SK-N-SH (cell line): ENCODE measurements around the gene VEGFA. TPM values are rescaled to one million over a fixed set of nuclear protein-coding genes. Genes with fewer than 3 reads are reported as not detected.

Source experiments
- CTCF ChIA-PET: fragments of 300-600, 350-600 bp; formaldehyde crosslinking; extraction: SDS; loops from one replicate; lab custom pipeline; 2021; lab: Yijun Ruan, JAX
- POLR2A ChIA-PET: fragments of 350-600 bp; sonication (Branson Sonifier 250); formaldehyde crosslinking; extraction: SDS; loops from one replicate; lab custom pipeline; 2020; ENCODE audit warnings: antibody characterized with exemption, inconsistent platforms; lab: Yijun Ruan, JAX
- DNase-seq: peaks from one replicate; pipeline ENCODE4 v3.0.0; 2012
- H2AFZ ChIP-seq: fragments of 200-600 bp; sonication (generic); 2 replicates; pipeline ENCODE4 v1.8.1; 2016; ENCODE audit warnings: antibody characterized with exemption, mild to moderate bottlenecking, low read depth
- H3F3A ChIP-seq: fragments of 200-600 bp; sonication (generic); replicated peaks from 2 replicates; pipeline ENCODE3; 2016; ENCODE audit warnings: antibody characterized with exemption, mild to moderate bottlenecking; ENCODE audit not compliant: insufficient read depth
- H3K27ac ChIP-seq, 2 experiments: fragments of 200-500 bp in 1 of 2; fragments of 200-600 bp in 1 of 2; sonication (Bioruptor generic) in 1 of 2; sonication (generic), shearing (Covaris generic) in 1 of 2; 2 replicates each; pipeline versions ENCODE4 v1.5.1 to v1.6.1; 2014 to 2016; ENCODE audit warnings: low read depth in 2 of 2, inconsistent platforms in 1 of 2, low read length in 1 of 2, mild to moderate bottlenecking in 1 of 2, mixed read lengths in 1 of 2
- H3K27me3 ChIP-seq: fragments of 200-600 bp; sonication (generic), shearing (Covaris generic); 2 replicates; pipeline ENCODE4 v1.6.1; 2016; ENCODE audit warnings: mixed run types; ENCODE audit not compliant: insufficient read depth
- H3K36me3 ChIP-seq, 2 experiments: fragments of 200-500 bp in 1 of 2; fragments of 200-600 bp in 1 of 2; sonication (Bioruptor generic) in 1 of 2; sonication (generic) in 1 of 2; replicated peaks in 1 of 2; 2 replicates each; pipeline versions ENCODE3 to v1.5.1; 2014 to 2016; ENCODE audit warnings: low read length in 1 of 2, mild to moderate bottlenecking in 1 of 2; ENCODE audit not compliant: insufficient read depth in 2 of 2, control insufficient read depth in 1 of 2
- H3K4me1 ChIP-seq, 2 experiments: fragments of 200-500 bp in 1 of 2; fragments of 200-600 bp in 1 of 2; sonication (Bioruptor generic) in 1 of 2; sonication (generic), shearing (Covaris generic) in 1 of 2; 2 replicates each; pipeline versions ENCODE4 v1.5.1 to v1.6.1; 2014 to 2016; ENCODE audit warnings: low read depth in 1 of 2, low read length in 1 of 2, mixed run types in 1 of 2; ENCODE audit not compliant: insufficient read depth in 2 of 2, control insufficient read depth in 1 of 2
- H3K4me2 ChIP-seq: fragments of 200-600 bp; sonication (generic), shearing (Covaris generic); 2 replicates; pipeline ENCODE4 v1.6.1; 2017; ENCODE audit warnings: mixed run types
- H3K4me3 ChIP-seq, 2 experiments: fragments of 200-500 bp in 1 of 2; fragments of 200-600 bp in 1 of 2; sonication (Bioruptor generic) in 1 of 2; sonication (generic), shearing (Covaris generic) in 1 of 2; 2 replicates each; pipeline versions ENCODE4 v1.5.1 to v1.8.1; 2014 to 2016; ENCODE audit warnings: low read depth in 2 of 2, inconsistent platforms in 1 of 2, low read length in 1 of 2, mild to moderate bottlenecking in 1 of 2, mixed read lengths in 1 of 2, moderate library complexity in 1 of 2
- H3K79me2 ChIP-seq: fragments of 200-600 bp; sonication (generic); 2 replicates; pipeline ENCODE4 v1.8.1; 2017; ENCODE audit warnings: mild to moderate bottlenecking; ENCODE audit not compliant: insufficient read depth
- H3K9ac ChIP-seq: fragments of 200-600 bp; sonication (generic); 2 replicates; pipeline ENCODE4 v1.6.1; 2017; ENCODE audit warnings: mixed run types
- H3K9me2 ChIP-seq: fragments of 200-600 bp; sonication (generic); 2 replicates; pipeline ENCODE4 v1.6.1; 2017; ENCODE audit warnings: mixed run types
- H3K9me3 ChIP-seq: fragments of 200-600 bp; sonication (generic); 2 replicates; pipeline ENCODE4 v1.6.1; 2017; ENCODE audit warnings: mixed run types, mild to moderate bottlenecking, moderate library complexity
- H4K20me1 ChIP-seq: fragments of 200-600 bp; sonication (generic); 2 replicates; pipeline ENCODE4 v1.6.1; 2017; ENCODE audit warnings: mild to moderate bottlenecking, mixed run types; ENCODE audit not compliant: insufficient read depth
- CHD2 ChIP-seq: fragments of 150-350 bp; IDR thresholded peaks from 2 replicates; pipeline ENCODE4 v1.6.1; 2018; ENCODE audit warnings: low read length; ENCODE audit not compliant: partially characterized antibody
- ELF1 ChIP-seq: IDR thresholded peaks from 2 replicates; pipeline ENCODE4 v1.4.0; 2012
- EZH2phosphoT487 ChIP-seq: fragments of 200-600 bp; sonication (generic); IDR thresholded peaks from 2 replicates; pipeline ENCODE4 v1.6.1; 2017; ENCODE audit warnings: low read depth, mixed run types, mild to moderate bottlenecking, antibody characterized with exemption, moderate library complexity, borderline replicate concordance
- FOSL2 ChIP-seq: IDR thresholded peaks from 2 replicates; pipeline ENCODE4 v1.4.0; 2012; ENCODE audit warnings: low read depth, mild to moderate bottlenecking, moderate library complexity, borderline replicate concordance
- GABPA ChIP-seq: IDR thresholded peaks from 2 replicates; pipeline ENCODE4 v1.4.0; 2012; ENCODE audit warnings: low read depth, mild to moderate bottlenecking
- GATA2 ChIP-seq: sonication (generic); formaldehyde crosslinking; IDR thresholded peaks from 2 replicates; pipeline ENCODE4 v1.5.0; 2020; ENCODE audit warnings: mild to moderate bottlenecking, missing genetic modification reagents
- IRF3 ChIP-seq: fragments of 150-350 bp; IDR thresholded peaks from 2 replicates; pipeline ENCODE4 v1.6.1; 2016; ENCODE audit warnings: mild to moderate bottlenecking, low read depth, low read length
- JUND ChIP-seq: IDR thresholded peaks from 2 replicates; pipeline ENCODE4 v1.4.0; 2012
- MAX ChIP-seq: IDR thresholded peaks from 2 replicates; pipeline ENCODE4 v1.4.0; 2012; ENCODE audit warnings: low read depth
- MXI1 ChIP-seq: IDR thresholded peaks from 2 replicates; pipeline ENCODE4 v1.6.1; 2012; ENCODE audit warnings: mild to moderate bottlenecking, low read depth, low read length, improper control_type of control experiment
- NFIC ChIP-seq: IDR thresholded peaks from 2 replicates; pipeline ENCODE4 v1.4.0; 2012; ENCODE audit warnings: borderline replicate concordance
- NRF1 ChIP-seq: IDR thresholded peaks from 2 replicates; pipeline ENCODE4 v1.6.1; 2012; ENCODE audit warnings: low read depth, mild to moderate bottlenecking, low read length
- PBX3 ChIP-seq: IDR thresholded peaks from 2 replicates; pipeline ENCODE4; 2012
- POLR2AphosphoS5 ChIP-seq: IDR thresholded peaks from 2 replicates; pipeline ENCODE4 v1.6.1; 2012; ENCODE audit warnings: low read depth, low read length
- RAD21 ChIP-seq: IDR thresholded peaks from 2 replicates; pipeline ENCODE4 v1.6.1; 2012; ENCODE audit warnings: mild to moderate bottlenecking, low read length
- RCOR1 ChIP-seq: fragments of 150-350 bp; IDR thresholded peaks from 2 replicates; pipeline ENCODE4 v1.6.1; 2017; ENCODE audit warnings: antibody characterized with exemption, low read length
- SIN3A ChIP-seq: IDR thresholded peaks from 2 replicates; pipeline ENCODE4 v1.6.1; 2012; ENCODE audit warnings: low read depth, mild to moderate bottlenecking, low read length, moderate library complexity, borderline replicate concordance
- SMC3 ChIP-seq: IDR thresholded peaks from 2 replicates; pipeline ENCODE4 v1.6.1; 2012; ENCODE audit warnings: low read depth, low read length, improper control_type of control experiment
- TEAD4 ChIP-seq: IDR thresholded peaks from 2 replicates; pipeline ENCODE4 v1.4.0; 2012; ENCODE audit warnings: mild to moderate bottlenecking, borderline replicate concordance; ENCODE audit not compliant: insufficient read depth
- WGBS: methylation state at CpG from one replicate; pipeline ENCODE4 v1.1.6; 2017; ENCODE audit warnings: low lambda C conversion rate; 5-methylcytosine and 5-hydroxymethylcytosine counted together
- polyA plus RNA-seq, 3 experiments: library from polyadenylated mRNA; depleted of rRNA; stranded (reverse); fragments of >200 nt; gene quantifications; 2 replicates each; pipeline ENCODE4 v1.2.3, GENCODE V29; 2012
- TF ChIP-seq, protein P1 (sequence below): fragments of 200-600 bp; sonication (generic); IDR thresholded peaks from 2 replicates; pipeline ENCODE4 v1.6.1; 2017; ENCODE audit warnings: antibody characterized with exemption, mild to moderate bottlenecking, moderate library complexity
- TF ChIP-seq, protein P2 (sequence below): IDR thresholded peaks from 2 replicates; pipeline ENCODE4 v1.4.0; 2012; ENCODE audit warnings: low read depth, borderline replicate concordance
- TF ChIP-seq, protein P3 (sequence below): IDR thresholded peaks from 2 replicates; pipeline ENCODE4 v1.6.1; 2012; ENCODE audit warnings: mild to moderate bottlenecking, low read depth, low read length, moderate library complexity
- TF ChIP-seq, protein P4 (sequence below): fragments of 150-350 bp; IDR thresholded peaks from 2 replicates; pipeline ENCODE4 v1.6.1; 2017; ENCODE audit warnings: antibody characterized with exemption, low read length, low read depth, borderline replicate concordance

Gene VEGFA
- polyA plus RNA-seq, 1 of the 3 experiments (the other 2 are of a cell fraction): 81.0 TPM

- H2AFZ ChIP-seq: peak overlapping the region; percentile 69
- peak overlapping the region; percentile 33 to 93; a peak in 2 of 4 replicates for H3K27ac ChIP-seq
Observed at GRCh38 chr6:43774776-43775534, 4.9 kb downstream of the VEGFA start.

More at GRCh38 chr6:43774776-43775534, 4.9 kb downstream of the VEGFA start:
- Histone ChIP-seq H3K4me1 (peaks cover 14 to 64% of the 10 kb centered on the region in 2 experiments), H3K79me2 (peaks cover 75% of the 10 kb centered on the region), H3K9me2 (no peaks in the 10 kb centered on the region), H3K4me3 (peak overlapping the region; percentile 94 to 95; a peak in 3 of 4 replicates), H3K27me3 (no peaks in the 10 kb centered on the region)
- DNase-seq: peak; percentile 91
- 57% methylated on average over 14 of the region's 17 CpGs for WGBS
- TF ChIP-seq, protein P1, sequence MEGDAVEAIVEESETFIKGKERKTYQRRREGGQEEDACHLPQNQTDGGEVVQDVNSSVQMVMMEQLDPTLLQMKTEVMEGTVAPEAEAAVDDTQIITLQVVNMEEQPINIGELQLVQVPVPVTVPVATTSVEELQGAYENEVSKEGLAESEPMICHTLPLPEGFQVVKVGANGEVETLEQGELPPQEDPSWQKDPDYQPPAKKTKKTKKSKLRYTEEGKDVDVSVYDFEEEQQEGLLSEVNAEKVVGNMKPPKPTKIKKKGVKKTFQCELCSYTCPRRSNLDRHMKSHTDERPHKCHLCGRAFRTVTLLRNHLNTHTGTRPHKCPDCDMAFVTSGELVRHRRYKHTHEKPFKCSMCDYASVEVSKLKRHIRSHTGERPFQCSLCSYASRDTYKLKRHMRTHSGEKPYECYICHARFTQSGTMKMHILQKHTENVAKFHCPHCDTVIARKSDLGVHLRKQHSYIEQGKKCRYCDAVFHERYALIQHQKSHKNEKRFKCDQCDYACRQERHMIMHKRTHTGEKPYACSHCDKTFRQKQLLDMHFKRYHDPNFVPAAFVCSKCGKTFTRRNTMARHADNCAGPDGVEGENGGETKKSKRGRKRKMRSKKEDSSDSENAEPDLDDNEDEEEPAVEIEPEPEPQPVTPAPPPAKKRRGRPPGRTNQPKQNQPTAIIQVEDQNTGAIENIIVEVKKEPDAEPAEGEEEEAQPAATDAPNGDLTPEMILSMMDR: peak; percentile 81
- TF ChIP-seq SMC3 (peak; percentile 66), RAD21 (peak; percentile 54), TEAD4 (no peak), NFIC (no peak), GABPA (no peak), NRF1 (no peak), EZH2phosphoT487 (no peak), GATA2 (CRISPR knock-in tag) (no peak), MXI1 (no peak), JUND (no peak), IRF3 (no peak), RCOR1 (no peak), ELF1 (no peak), MAX (no peak), SIN3A (no peak), CHD2 (peak; percentile 77), FOSL2 (no peak), PBX3 (no peak), POLR2AphosphoS5 (no peak)
- TF ChIP-seq, protein P2, sequence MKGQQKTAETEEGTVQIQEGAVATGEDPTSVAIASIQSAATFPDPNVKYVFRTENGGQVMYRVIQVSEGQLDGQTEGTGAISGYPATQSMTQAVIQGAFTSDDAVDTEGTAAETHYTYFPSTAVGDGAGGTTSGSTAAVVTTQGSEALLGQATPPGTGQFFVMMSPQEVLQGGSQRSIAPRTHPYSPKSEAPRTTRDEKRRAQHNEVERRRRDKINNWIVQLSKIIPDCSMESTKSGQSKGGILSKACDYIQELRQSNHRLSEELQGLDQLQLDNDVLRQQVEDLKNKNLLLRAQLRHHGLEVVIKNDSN: no peak
- TF ChIP-seq, protein P3, sequence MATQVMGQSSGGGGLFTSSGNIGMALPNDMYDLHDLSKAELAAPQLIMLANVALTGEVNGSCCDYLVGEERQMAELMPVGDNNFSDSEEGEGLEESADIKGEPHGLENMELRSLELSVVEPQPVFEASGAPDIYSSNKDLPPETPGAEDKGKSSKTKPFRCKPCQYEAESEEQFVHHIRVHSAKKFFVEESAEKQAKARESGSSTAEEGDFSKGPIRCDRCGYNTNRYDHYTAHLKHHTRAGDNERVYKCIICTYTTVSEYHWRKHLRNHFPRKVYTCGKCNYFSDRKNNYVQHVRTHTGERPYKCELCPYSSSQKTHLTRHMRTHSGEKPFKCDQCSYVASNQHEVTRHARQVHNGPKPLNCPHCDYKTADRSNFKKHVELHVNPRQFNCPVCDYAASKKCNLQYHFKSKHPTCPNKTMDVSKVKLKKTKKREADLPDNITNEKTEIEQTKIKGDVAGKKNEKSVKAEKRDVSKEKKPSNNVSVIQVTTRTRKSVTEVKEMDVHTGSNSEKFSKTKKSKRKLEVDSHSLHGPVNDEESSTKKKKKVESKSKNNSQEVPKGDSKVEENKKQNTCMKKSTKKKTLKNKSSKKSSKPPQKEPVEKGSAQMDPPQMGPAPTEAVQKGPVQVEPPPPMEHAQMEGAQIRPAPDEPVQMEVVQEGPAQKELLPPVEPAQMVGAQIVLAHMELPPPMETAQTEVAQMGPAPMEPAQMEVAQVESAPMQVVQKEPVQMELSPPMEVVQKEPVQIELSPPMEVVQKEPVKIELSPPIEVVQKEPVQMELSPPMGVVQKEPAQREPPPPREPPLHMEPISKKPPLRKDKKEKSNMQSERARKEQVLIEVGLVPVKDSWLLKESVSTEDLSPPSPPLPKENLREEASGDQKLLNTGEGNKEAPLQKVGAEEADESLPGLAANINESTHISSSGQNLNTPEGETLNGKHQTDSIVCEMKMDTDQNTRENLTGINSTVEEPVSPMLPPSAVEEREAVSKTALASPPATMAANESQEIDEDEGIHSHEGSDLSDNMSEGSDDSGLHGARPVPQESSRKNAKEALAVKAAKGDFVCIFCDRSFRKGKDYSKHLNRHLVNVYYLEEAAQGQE: no peak
- TF ChIP-seq, protein P4, sequence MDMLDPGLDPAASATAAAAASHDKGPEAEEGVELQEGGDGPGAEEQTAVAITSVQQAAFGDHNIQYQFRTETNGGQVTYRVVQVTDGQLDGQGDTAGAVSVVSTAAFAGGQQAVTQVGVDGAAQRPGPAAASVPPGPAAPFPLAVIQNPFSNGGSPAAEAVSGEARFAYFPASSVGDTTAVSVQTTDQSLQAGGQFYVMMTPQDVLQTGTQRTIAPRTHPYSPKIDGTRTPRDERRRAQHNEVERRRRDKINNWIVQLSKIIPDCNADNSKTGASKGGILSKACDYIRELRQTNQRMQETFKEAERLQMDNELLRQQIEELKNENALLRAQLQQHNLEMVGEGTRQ: no peak
- TF ChIP-seq, all 33 proteins: peak for 4
- Histone ChIP-seq H4K20me1 (peaks cover 60% of the 10 kb centered on the region), H3K9ac (no peak overlapping the region), H3K36me3 (peaks cover 19 to 42% of the 10 kb centered on the region in 2 experiments), H3K9me3 (no peaks in the 10 kb centered on the region; the same call in 1 of the 2 replicates), H3K4me2 (peak overlapping the region; percentile 99), H3F3A (no peaks in the 10 kb centered on the region)
- ChIA-PET POLR2A (interaction anchor here (0.6 to 3.4 kb wide), 10 partner anchors 35 to 472 kb away, joined by 3 to 11 read pairs (median 4); partner anchors contain the start of gene HSP90AB1), CTCF (interaction anchor here (0.6 to 9.3 kb wide), 59 partner anchors 8 to 449 kb away, joined by 3 to 140 read pairs (median 5); no protein-coding TSS in a partner anchor)
